Neutrophil (primary cell): ENCODE data around the gene MYRFL.

Experiments
- H3K27ac ChIP-seq: fragments of 200-600 bp; sonication (generic); 2 replicates; pipeline ENCODE4 v1.5.1; 2016; ENCODE audit warnings: mild to moderate bottlenecking, moderate library complexity
- H3K27me3 ChIP-seq: fragments of 200-600 bp; sonication (generic); 2 replicates; pipeline ENCODE4 v1.6.0; 2016; ENCODE audit warnings: mild to moderate bottlenecking
- H3K36me3 ChIP-seq: fragments of 200-600 bp; sonication (generic); 2 replicates; pipeline ENCODE4 v1.5.1; 2017
- H3K4me1 ChIP-seq, 2 experiments: fragments of 200-600 bp in 1 of 2; sonication (generic) in 1 of 2; 1 replicate in 1 of 2; 2 replicates in 1 of 2; pipeline versions ENCODE4 v1.5.1 to v1.6.1; 2013 to 2016; ENCODE audit warnings: low read depth in 1 of 2, low read length in 1 of 2, mild to moderate bottlenecking in 1 of 2, moderate library complexity in 1 of 2; ENCODE audit not compliant: control insufficient read depth in 1 of 2, insufficient read depth in 1 of 2
- H3K4me3 ChIP-seq, 2 experiments: fragments of 200-600 bp in 1 of 2; sonication (generic) in 1 of 2; 1 replicate in 1 of 2; 2 replicates in 1 of 2; pipeline ENCODE4 v1.5.1; 2013 to 2016; ENCODE audit warnings: low read depth in 1 of 2, low read length in 1 of 2, mild to moderate bottlenecking in 1 of 2, moderate library complexity in 1 of 2
- H3K9me3 ChIP-seq: fragments of 200-600 bp; sonication (generic); 2 replicates; pipeline ENCODE4 v1.5.1; 2016
- CTCF ChIP-seq: fragments of 200-600 bp; sonication (generic); IDR thresholded peaks from 2 replicates; pipeline ENCODE4 v1.5.1; 2016; ENCODE audit warnings: antibody characterized with exemption

MYRFL gene

GRCh38 chr12:69922999-69923398, 98.0 kb downstream of the MYRFL start:
- no peak overlapping the region for H3K27ac ChIP-seq
- peaks cover 0 to 11% of the 10 kb centered on the region in 2 experiments for H3K4me1 ChIP-seq
- no peaks in the 10 kb centered on the region for H3K9me3 ChIP-seq
- TF ChIP-seq CTCF, result no peak
- H3K36me3 ChIP-seq, result no peaks in the 10 kb centered on the region
- no peak overlapping the region for H3K4me3 ChIP-seq
- H3K27me3 ChIP-seq, result no peaks in the 10 kb centered on the region

GRCh38 chr12:69925291-69925690, 100.3 kb downstream of the MYRFL start:
- H3K27ac ChIP-seq, result no peak overlapping the region
- H3K4me3 ChIP-seq, result no peak overlapping the region
- H3K27me3 ChIP-seq, result no peaks in the 10 kb centered on the region
- TF ChIP-seq CTCF, result no peak
- H3K36me3 ChIP-seq, result no peaks in the 10 kb centered on the region
- no peaks in the 10 kb centered on the region for H3K9me3 ChIP-seq
- H3K4me1 ChIP-seq, result peaks cover 0 to 12% of the 10 kb centered on the region in 2 experiments

GRCh38 chr12:69927164-69927563, 102.1 kb downstream of the MYRFL start:
- no peak overlapping the region for H3K4me3 ChIP-seq
- peaks cover 0 to 12% of the 10 kb centered on the region in 2 experiments for H3K4me1 ChIP-seq
- H3K36me3 ChIP-seq, result no peaks in the 10 kb centered on the region
- H3K27ac ChIP-seq, result no peak overlapping the region
- no peak for TF ChIP-seq CTCF
- H3K27me3 ChIP-seq, result no peaks in the 10 kb centered on the region
- H3K9me3 ChIP-seq, result no peaks in the 10 kb centered on the region

GRCh38 chr12:69929125-69929524, 104.1 kb downstream of the MYRFL start:
- Histone ChIP-seq H3K27me3 (no peaks in the 10 kb centered on the region), H3K9me3 (no peaks in the 10 kb centered on the region), H3K4me3 (no peak overlapping the region), H3K27ac (no peak overlapping the region), H3K4me1 (peaks cover 0 to 12% of the 10 kb centered on the region in 2 experiments), H3K36me3 (no peaks in the 10 kb centered on the region)
- TF ChIP-seq CTCF, result no peak

GRCh38 chr12:69929531-69929930, 104.5 kb downstream of the MYRFL start:
- H3K27me3 ChIP-seq, result no peaks in the 10 kb centered on the region
- no peak for TF ChIP-seq CTCF
- peaks cover 0 to 12% of the 10 kb centered on the region in 2 experiments for H3K4me1 ChIP-seq
- no peak overlapping the region for H3K4me3 ChIP-seq
- H3K27ac ChIP-seq, result no peak overlapping the region
- no peaks in the 10 kb centered on the region for H3K36me3 ChIP-seq
- no peaks in the 10 kb centered on the region for H3K9me3 ChIP-seq

GRCh38 chr12:69931569-69931968, 106.5 kb downstream of the MYRFL start:
- H3K4me1 ChIP-seq, result peaks cover 0 to 12% of the 10 kb centered on the region in 2 experiments
- no peak overlapping the region for H3K4me3 ChIP-seq
- no peak overlapping the region for H3K27ac ChIP-seq
- H3K36me3 ChIP-seq, result no peaks in the 10 kb centered on the region
- H3K27me3 ChIP-seq, result no peaks in the 10 kb centered on the region
- H3K9me3 ChIP-seq, result no peaks in the 10 kb centered on the region
- no peak for TF ChIP-seq CTCF
